ENCODE measurements around the gene SERPINI1.

Gene SERPINI1

DNA sequence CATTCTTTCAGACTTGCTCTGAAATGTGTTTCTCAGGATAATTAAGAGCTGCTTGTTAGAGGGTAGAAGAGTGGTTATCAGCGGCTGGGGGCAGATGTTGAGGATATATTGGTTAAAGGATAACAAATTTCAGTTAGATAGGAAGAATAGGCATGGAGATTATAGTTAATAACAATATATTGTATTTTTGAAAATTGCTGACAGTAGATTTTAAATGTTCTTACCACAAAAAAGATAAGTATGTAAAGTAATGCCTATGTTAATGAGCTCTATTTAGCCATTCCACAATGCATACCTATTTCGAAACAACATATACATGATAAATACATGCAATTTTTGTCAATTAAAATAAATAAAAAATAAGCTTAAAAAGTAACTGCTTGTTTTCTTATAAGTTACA is 123.3 kb downstream of the SERPINI1 start:
- peaks cover 5% of the 10 kb centered on the region for H3K4me1 ChIP-seq (ENCODE audit: control insufficient read depth, insufficient read depth, low read length)
- no peaks in the 10 kb centered on the region for H3K27me3 ChIP-seq (ENCODE audit: control insufficient read depth, insufficient read depth, low read length)
- no peaks in the 10 kb centered on the region for H3K36me3 ChIP-seq (ENCODE audit: control insufficient read depth, insufficient read depth, low read length)
- H3K4me3 ChIP-seq (ENCODE audit: low read depth, low read length): no peak overlapping the region
- no peak overlapping the region for H3K9ac ChIP-seq (ENCODE audit: low read depth, low read length)
- H3K9me3 ChIP-seq (ENCODE audit: control insufficient read depth, insufficient read depth, low read length): no peaks in the 10 kb centered on the region

GRCh38 chr3:167859610-167860009 is 124.1 kb downstream of the SERPINI1 start:
- H3K4me3 ChIP-seq (ENCODE audit: low read depth, low read length): no peak overlapping the region
- peaks cover 5% of the 10 kb centered on the region for H3K4me1 ChIP-seq (ENCODE audit: control insufficient read depth, insufficient read depth, low read length)

GRCh38 chr3:167861649-167862048 is 126.1 kb downstream of the SERPINI1 start:
- no peaks in the 10 kb centered on the region for H3K4me1 ChIP-seq (ENCODE audit: control insufficient read depth, insufficient read depth, low read length)
- H3K4me3 ChIP-seq (ENCODE audit: low read depth, low read length): no peak overlapping the region
- no peaks in the 10 kb centered on the region for H3K9me3 ChIP-seq (ENCODE audit: control insufficient read depth, insufficient read depth, low read length)
- no peak overlapping the region for H3K9ac ChIP-seq (ENCODE audit: low read depth, low read length)
- no peaks in the 10 kb centered on the region for H3K27me3 ChIP-seq (ENCODE audit: control insufficient read depth, insufficient read depth, low read length)
- no peaks in the 10 kb centered on the region for H3K36me3 ChIP-seq (ENCODE audit: control insufficient read depth, insufficient read depth, low read length)

More at GRCh38 chr3:167859610-167860009, 124.1 kb downstream of the SERPINI1 start:
- no peaks in the 10 kb centered on the region for H3K9me3 ChIP-seq (ENCODE audit: control insufficient read depth, insufficient read depth, low read length)
- no peaks in the 10 kb centered on the region for H3K27me3 ChIP-seq (ENCODE audit: control insufficient read depth, insufficient read depth, low read length)
- no peak overlapping the region for H3K9ac ChIP-seq (ENCODE audit: low read depth, low read length)
- no peaks in the 10 kb centered on the region for H3K36me3 ChIP-seq (ENCODE audit: control insufficient read depth, insufficient read depth, low read length)

DNA sequence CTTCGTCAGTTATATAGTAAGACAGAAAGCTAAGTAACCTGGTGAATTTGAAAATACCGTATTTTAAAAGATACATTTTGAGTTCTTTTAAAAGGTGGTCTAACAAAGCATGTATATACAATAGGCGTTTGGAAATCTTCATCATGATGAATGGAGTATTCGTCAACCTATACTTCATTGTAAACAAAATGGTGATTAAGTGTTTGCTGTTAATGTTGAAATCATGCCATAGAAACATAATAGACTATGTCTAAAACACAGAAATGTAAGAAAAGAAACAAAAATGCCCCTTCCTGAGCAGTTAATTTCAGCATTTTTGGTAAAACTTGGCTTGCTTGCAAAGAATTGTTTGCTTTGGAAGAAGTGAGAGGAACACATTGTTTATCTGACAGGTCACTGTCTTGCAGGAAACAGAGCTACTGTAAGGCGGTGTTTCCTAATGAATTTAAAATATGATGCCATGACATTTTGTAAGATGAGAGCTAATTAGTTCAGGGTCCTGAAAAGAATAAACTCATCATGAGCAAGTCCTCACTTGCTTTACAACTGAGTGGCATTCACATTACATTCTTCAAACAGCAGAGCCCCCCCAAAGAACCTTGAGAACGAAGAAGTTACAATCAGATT is 126.7 kb downstream of the SERPINI1 start:
- H3K4me3 ChIP-seq (ENCODE audit: low read depth, low read length): no peak overlapping the region
- no peaks in the 10 kb centered on the region for H3K9me3 ChIP-seq (ENCODE audit: control insufficient read depth, insufficient read depth, low read length)
- H3K9ac ChIP-seq (ENCODE audit: low read depth, low read length): no peak overlapping the region
- H3K4me1 ChIP-seq (ENCODE audit: control insufficient read depth, insufficient read depth, low read length): no peaks in the 10 kb centered on the region
- no peaks in the 10 kb centered on the region for H3K36me3 ChIP-seq (ENCODE audit: control insufficient read depth, insufficient read depth, low read length)
- no peaks in the 10 kb centered on the region for H3K27me3 ChIP-seq (ENCODE audit: control insufficient read depth, insufficient read depth, low read length)

- Histone ChIP-seq H3K4me3 (ENCODE audit: low read depth, low read length) (no peak overlapping the region), H3K27me3 (ENCODE audit: control insufficient read depth, insufficient read depth, low read length) (no peaks in the 10 kb centered on the region), H3K4me1 (ENCODE audit: control insufficient read depth, insufficient read depth, low read length) (no peaks in the 10 kb centered on the region), H3K9ac (ENCODE audit: low read depth, low read length) (no peak overlapping the region), H3K36me3 (ENCODE audit: control insufficient read depth, insufficient read depth, low read length) (no peaks in the 10 kb centered on the region), H3K9me3 (ENCODE audit: control insufficient read depth, insufficient read depth, low read length) (no peaks in the 10 kb centered on the region)
Measured at GRCh38 chr3:167863811-167864551, 128.5 kb downstream of the SERPINI1 start.

- Histone ChIP-seq H3K27me3 (ENCODE audit: control insufficient read depth, insufficient read depth, low read length) (no peaks in the 10 kb centered on the region), H3K4me3 (ENCODE audit: low read depth, low read length) (no peak overlapping the region), H3K9ac (ENCODE audit: low read depth, low read length) (no peak overlapping the region), H3K9me3 (ENCODE audit: control insufficient read depth, insufficient read depth, low read length) (no peaks in the 10 kb centered on the region), H3K36me3 (ENCODE audit: control insufficient read depth, insufficient read depth, low read length) (no peaks in the 10 kb centered on the region), H3K4me1 (ENCODE audit: control insufficient read depth, insufficient read depth, low read length) (no peaks in the 10 kb centered on the region)
Measured at GRCh38 chr3:167864552-167864874, 129.0 kb downstream of the SERPINI1 start.

- H3K9me3 ChIP-seq (ENCODE audit: control insufficient read depth, insufficient read depth, low read length): no peaks in the 10 kb centered on the region
- H3K4me1 ChIP-seq (ENCODE audit: control insufficient read depth, insufficient read depth, low read length): no peaks in the 10 kb centered on the region
- no peaks in the 10 kb centered on the region for H3K27me3 ChIP-seq (ENCODE audit: control insufficient read depth, insufficient read depth, low read length)
- no peaks in the 10 kb centered on the region for H3K36me3 ChIP-seq (ENCODE audit: control insufficient read depth, insufficient read depth, low read length)
- no peak overlapping the region for H3K9ac ChIP-seq (ENCODE audit: low read depth, low read length)
- no peak overlapping the region for H3K4me3 ChIP-seq (ENCODE audit: low read depth, low read length)
Measured at GRCh38 chr3:167866331-167866730, 130.8 kb downstream of the SERPINI1 start.

GRCh38 chr3:167867981-167868380 is 132.5 kb downstream of the SERPINI1 start:
- H3K9me3 ChIP-seq (ENCODE audit: control insufficient read depth, insufficient read depth, low read length): no peaks in the 10 kb centered on the region
- no peak overlapping the region for H3K4me3 ChIP-seq (ENCODE audit: low read depth, low read length)
- H3K27me3 ChIP-seq (ENCODE audit: control insufficient read depth, insufficient read depth, low read length): no peaks in the 10 kb centered on the region
- peaks cover 2% of the 10 kb centered on the region for H3K4me1 ChIP-seq (ENCODE audit: control insufficient read depth, insufficient read depth, low read length)
- H3K9ac ChIP-seq (ENCODE audit: low read depth, low read length): no peak overlapping the region
- no peaks in the 10 kb centered on the region for H3K36me3 ChIP-seq (ENCODE audit: control insufficient read depth, insufficient read depth, low read length)

DNA sequence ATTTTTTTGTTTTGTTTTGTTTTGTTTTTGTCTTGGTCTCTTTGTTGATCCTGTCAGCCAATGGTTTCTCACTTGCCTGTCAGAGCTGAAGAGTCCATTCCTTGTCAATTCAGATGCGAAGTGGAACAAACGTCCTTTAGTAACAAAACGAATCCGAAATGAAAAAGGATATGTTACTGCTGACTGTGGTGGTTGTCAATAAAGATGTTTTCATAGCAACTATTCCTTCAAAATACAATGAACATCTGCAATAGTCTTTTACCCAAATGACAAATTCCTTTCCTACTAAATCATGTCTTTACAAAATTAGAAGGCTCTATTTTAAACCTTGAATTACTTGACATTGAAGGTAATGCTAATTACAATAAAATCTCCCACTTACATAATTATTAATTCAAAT is 134.7 kb downstream of the SERPINI1 start:
- no peak overlapping the region for H3K9ac ChIP-seq (ENCODE audit: low read depth, low read length)
- H3K9me3 ChIP-seq (ENCODE audit: control insufficient read depth, insufficient read depth, low read length): no peaks in the 10 kb centered on the region
- H3K27me3 ChIP-seq (ENCODE audit: control insufficient read depth, insufficient read depth, low read length): no peaks in the 10 kb centered on the region
- no peak overlapping the region for H3K4me3 ChIP-seq (ENCODE audit: low read depth, low read length)
- no peaks in the 10 kb centered on the region for H3K36me3 ChIP-seq (ENCODE audit: control insufficient read depth, insufficient read depth, low read length)
- H3K4me1 ChIP-seq (ENCODE audit: control insufficient read depth, insufficient read depth, low read length): peaks cover 7% of the 10 kb centered on the region

- Histone ChIP-seq H3K9me3 (ENCODE audit: control insufficient read depth, insufficient read depth, low read length) (no peaks in the 10 kb centered on the region), H3K27me3 (ENCODE audit: control insufficient read depth, insufficient read depth, low read length) (no peaks in the 10 kb centered on the region)
Measured at GRCh38 chr3:167870759-167871158, 135.2 kb downstream of the SERPINI1 start.

DNA sequence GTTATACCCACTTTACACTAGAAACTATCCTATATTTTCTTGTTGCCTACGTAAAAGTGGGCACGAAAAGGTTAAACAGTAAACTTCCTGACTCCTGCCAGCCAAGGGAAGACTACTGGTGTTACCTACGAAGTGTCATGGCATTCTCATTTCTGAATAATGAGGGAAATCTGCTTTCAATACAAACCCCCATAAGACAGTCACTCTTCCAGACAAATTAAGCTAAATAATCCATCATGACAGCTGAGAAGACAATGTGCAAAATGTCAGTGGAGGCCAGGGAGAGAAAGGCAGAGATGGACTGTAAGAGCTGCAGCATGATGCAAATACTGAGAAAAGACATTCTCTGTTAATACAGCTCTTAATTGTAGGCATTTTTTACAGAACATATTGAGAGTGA is 136.5 kb downstream of the SERPINI1 start:
- Histone ChIP-seq H3K9ac (ENCODE audit: low read depth, low read length) (no peak overlapping the region), H3K36me3 (ENCODE audit: control insufficient read depth, insufficient read depth, low read length) (no peaks in the 10 kb centered on the region), H3K4me1 (ENCODE audit: control insufficient read depth, insufficient read depth, low read length) (peaks cover 7% of the 10 kb centered on the region), H3K4me3 (ENCODE audit: low read depth, low read length) (no peak overlapping the region), H3K27me3 (ENCODE audit: control insufficient read depth, insufficient read depth, low read length) (no peaks in the 10 kb centered on the region), H3K9me3 (ENCODE audit: control insufficient read depth, insufficient read depth, low read length) (no peaks in the 10 kb centered on the region)

More at GRCh38 chr3:167870759-167871158, 135.2 kb downstream of the SERPINI1 start:
- Histone ChIP-seq H3K4me3 (ENCODE audit: low read depth, low read length) (no peak overlapping the region), H3K4me1 (ENCODE audit: control insufficient read depth, insufficient read depth, low read length) (peaks cover 7% of the 10 kb centered on the region), H3K9ac (ENCODE audit: low read depth, low read length) (no peak overlapping the region), H3K36me3 (ENCODE audit: control insufficient read depth, insufficient read depth, low read length) (no peaks in the 10 kb centered on the region)

DNA sequence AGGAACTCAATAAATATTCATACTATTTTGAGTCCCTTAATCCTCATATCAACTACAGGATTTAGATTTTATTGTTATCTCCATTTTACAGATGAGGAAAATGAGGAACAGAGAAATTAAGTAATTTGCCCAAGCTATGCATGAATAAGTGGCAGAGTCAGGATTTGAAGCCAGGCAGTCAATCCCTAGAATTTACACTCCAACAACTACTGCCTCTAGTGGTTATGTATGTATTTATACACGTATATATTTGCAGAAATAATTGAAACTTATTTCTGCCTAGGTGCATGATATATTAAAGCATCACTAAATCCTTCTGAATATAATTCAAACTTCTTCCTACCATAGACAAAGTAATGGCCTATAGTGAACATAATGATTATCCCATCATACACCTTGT is 137.4 kb downstream of the SERPINI1 start:
- Histone ChIP-seq H3K27me3 (ENCODE audit: control insufficient read depth, insufficient read depth, low read length) (no peaks in the 10 kb centered on the region), H3K4me1 (ENCODE audit: control insufficient read depth, insufficient read depth, low read length) (peaks cover 7% of the 10 kb centered on the region), H3K4me3 (ENCODE audit: low read depth, low read length) (no peak overlapping the region), H3K9me3 (ENCODE audit: control insufficient read depth, insufficient read depth, low read length) (no peaks in the 10 kb centered on the region), H3K36me3 (ENCODE audit: control insufficient read depth, insufficient read depth, low read length) (no peaks in the 10 kb centered on the region), H3K9ac (ENCODE audit: low read depth, low read length) (no peak overlapping the region)
